A673 (cell line): ENCODE data around the gene NADK2. TPM values are rescaled to one million over a fixed set of nuclear protein-coding genes. Genes with fewer than 3 reads are reported as not detected.

Source experiments
- BruUV-seq: library from RNA; stranded (reverse); fragments of 400-500 nt; replicated peaks from 2 replicates; lab custom pipeline; 2021; lab: Mats Ljungman, UMichigan
- CTCF ChIA-PET: fragments of 300-600 bp; sonication (Branson Sonifier 250); formaldehyde crosslinking; loops from one replicate; lab custom pipeline; 2022; ENCODE audit warnings: antibody characterized with exemption; lab: Charles Lee
- POLR2A ChIA-PET: fragments of 300-600 bp; sonication (Branson Sonifier 250); formaldehyde crosslinking; loops from one replicate; lab custom pipeline; 2022; ENCODE audit warnings: antibody characterized with exemption; ENCODE audit not compliant: low non-redundant PET; lab: Charles Lee
- DNase-seq: peaks from one replicate; pipeline ENCODE4 v3.0.0-alpha.2; 2015; ENCODE audit warnings: low spot score
- H3K27ac ChIP-seq: fragments of 200-600 bp; sonication (generic); 2 replicates; pipeline ENCODE4 v1.5.1; 2016; ENCODE audit warnings: mixed run types, low read depth, mild to moderate bottlenecking, mixed read lengths, antibody characterized with exemption, low read length; ENCODE audit not compliant: poor library complexity, severe bottlenecking
- H3K27me3 ChIP-seq: fragments of 200-600 bp; sonication (generic); replicated peaks from 2 replicates; pipeline ENCODE4 v1.6.1; 2017; ENCODE audit warnings: mixed run types, low read depth, mild to moderate bottlenecking, mixed read lengths, antibody characterized with exemption, low read length; ENCODE audit not compliant: insufficient read depth, poor library complexity
- H3K36me3 ChIP-seq: fragments of 200-600 bp; sonication (generic); 2 replicates; pipeline ENCODE4 v1.6.1; 2016; ENCODE audit warnings: mixed run types, mild to moderate bottlenecking, mixed read lengths, antibody characterized with exemption, low read length; ENCODE audit not compliant: insufficient read depth, poor library complexity, severe bottlenecking
- H3K4me1 ChIP-seq: fragments of 200-600 bp; sonication (generic); 2 replicates; pipeline ENCODE4 v1.6.1; 2017; ENCODE audit warnings: mixed run types, mild to moderate bottlenecking, mixed read lengths, antibody characterized with exemption, low read length; ENCODE audit not compliant: insufficient read depth, poor library complexity, severe bottlenecking
- H3K4me3 ChIP-seq: fragments of 200-600 bp; sonication (generic); 2 replicates; pipeline ENCODE4 v1.5.1; 2016; ENCODE audit warnings: low read depth, mixed run types, mild to moderate bottlenecking, mixed read lengths, low read length; ENCODE audit not compliant: poor library complexity, severe bottlenecking
- H3K9me3 ChIP-seq: fragments of 200-600 bp; sonication (generic); 2 replicates; pipeline ENCODE4 v1.6.1; 2016; ENCODE audit warnings: mixed run types, low read depth, mild to moderate bottlenecking, mixed read lengths, antibody characterized with exemption, low read length; ENCODE audit not compliant: poor library complexity, severe bottlenecking
- CTCF ChIP-seq: fragments of 300-800, 200-600 bp; sonication (generic); conservative IDR thresholded peaks from 2 replicates; pipeline ENCODE4 v1.5.1; 2017; ENCODE audit warnings: low read depth, mild to moderate bottlenecking, antibody characterized with exemption, low read length, moderate library complexity, mixed read lengths
- EZH2 ChIP-seq: fragments of 200-600 bp; sonication (generic); IDR thresholded peaks from 2 replicates; pipeline ENCODE4 v1.6.1; 2017; ENCODE audit warnings: borderline replicate concordance, low read depth, mild to moderate bottlenecking, mixed read lengths, antibody characterized with exemption, low read length; ENCODE audit not compliant: poor library complexity, severe bottlenecking
- intact Hi-C: fragments of 100-400 bp; cut with micrococcal nuclease; formaldehyde crosslinking; loops from one replicate; pipeline ENCODE4 v1.10.0; 2022; ENCODE audit not compliant: unreplicated experiment
- total RNA-seq: library from RNA; stranded (reverse); gene quantifications from 2 replicates; pipeline ENCODE4 v1.2.3, GENCODE V29; 2021

The NADK2 gene
- total RNA-seq, 1 experiment from 2014 or later, result 31.6 TPM

- H3K27me3 ChIP-seq, result no peaks in the 10 kb centered on the region
- intact Hi-C loops, result loop anchor here (10.0 kb wide), 1 partner anchor 724 kb away; the partner anchor contains the start of gene NIPBL
- no peaks in the 10 kb centered on the region for H3K9me3 ChIP-seq
- peak; percentile 83 for DNase-seq
- H3K36me3 ChIP-seq, result peaks cover 23% of the 10 kb centered on the region
- CTCF ChIA-PET, result interaction anchor here (1.0 to 1.2 kb wide), 2 partner anchors 60 to 72 kb away, joined by 3 read pairs; no protein-coding TSS in a partner anchor
- TF ChIP-seq EZH2 (no peak), CTCF (no peak)
- H3K27ac ChIP-seq, result peak overlapping the region; percentile 81
- POLR2A ChIA-PET, result interaction anchor here (0.7 kb wide), 2 partner anchors 80 to 87 kb away, joined by 3 read pairs; no protein-coding TSS in a partner anchor
- peak overlapping the region; percentile 91 for H3K4me3 ChIP-seq
- BruUV-seq, result TSS peak; percentile 37
- peaks cover 20% of the 10 kb centered on the region for H3K4me1 ChIP-seq
These were observed 90.9 kb downstream of the NADK2 start for GRCh38 chr5:36150676-36151433.

GRCh38 chr5:36147681-36148080, 94.0 kb downstream of the NADK2 start:
- intact Hi-C loops, result no loop called here
- Histone ChIP-seq H3K4me1 (peaks cover 6% of the 10 kb centered on the region), H3K4me3 (no peak overlapping the region), H3K27me3 (no peaks in the 10 kb centered on the region), H3K36me3 (no peaks in the 10 kb centered on the region), H3K27ac (no peak overlapping the region), H3K9me3 (no peaks in the 10 kb centered on the region)
- BruUV-seq, result no TSS peak
- no peak for TF ChIP-seq CTCF
- POLR2A ChIA-PET, result no interaction called here
- no peak for DNase-seq
- CTCF ChIA-PET, result no interaction called here

- intact Hi-C loops, result no loop called here
- TF ChIP-seq EZH2, result no peak
- TF ChIP-seq CTCF, result no peak
- POLR2A ChIA-PET, result no interaction called here
- CTCF ChIA-PET, result no interaction called here
- no peaks in the 10 kb centered on the region for H3K9me3 ChIP-seq
- H3K4me1 ChIP-seq, result peaks cover 6% of the 10 kb centered on the region
- no peak for DNase-seq
- H3K36me3 ChIP-seq, result no peaks in the 10 kb centered on the region
- H3K27me3 ChIP-seq, result no peaks in the 10 kb centered on the region
- no peak overlapping the region for H3K27ac ChIP-seq
- no peak overlapping the region for H3K4me3 ChIP-seq
- no TSS peak for BruUV-seq
These were observed 95.3 kb downstream of the NADK2 start for GRCh38 chr5:36146390-36146789.
